ENCODE data around the gene AIM2.
"Not testable (repeated sequence)": the region's sequence is repeated elsewhere in the genome, so short reads cannot be mapped to it uniquely, and the experiment has no call there.

Gene AIM2

DNA sequence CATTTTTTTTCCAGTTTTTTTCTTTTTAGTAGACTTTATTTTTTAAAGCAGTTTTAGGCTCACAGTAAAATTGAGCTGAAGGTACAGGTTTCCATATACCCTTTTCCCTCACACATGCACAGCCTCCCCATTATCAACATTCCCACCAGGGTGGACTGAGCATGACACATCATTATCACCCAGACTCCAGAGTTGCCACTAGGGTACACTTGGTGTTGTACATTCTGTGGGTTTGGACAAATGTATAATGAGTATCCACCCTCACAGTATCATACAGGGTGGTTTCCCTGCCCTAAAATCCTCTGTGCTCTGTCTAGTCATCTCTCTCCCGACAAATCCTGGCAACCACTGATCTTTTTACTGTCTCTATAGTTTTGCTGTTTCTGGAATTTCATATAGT, 3.0 kb upstream of the AIM2 start:
- no peak for DNase-seq

DNA sequence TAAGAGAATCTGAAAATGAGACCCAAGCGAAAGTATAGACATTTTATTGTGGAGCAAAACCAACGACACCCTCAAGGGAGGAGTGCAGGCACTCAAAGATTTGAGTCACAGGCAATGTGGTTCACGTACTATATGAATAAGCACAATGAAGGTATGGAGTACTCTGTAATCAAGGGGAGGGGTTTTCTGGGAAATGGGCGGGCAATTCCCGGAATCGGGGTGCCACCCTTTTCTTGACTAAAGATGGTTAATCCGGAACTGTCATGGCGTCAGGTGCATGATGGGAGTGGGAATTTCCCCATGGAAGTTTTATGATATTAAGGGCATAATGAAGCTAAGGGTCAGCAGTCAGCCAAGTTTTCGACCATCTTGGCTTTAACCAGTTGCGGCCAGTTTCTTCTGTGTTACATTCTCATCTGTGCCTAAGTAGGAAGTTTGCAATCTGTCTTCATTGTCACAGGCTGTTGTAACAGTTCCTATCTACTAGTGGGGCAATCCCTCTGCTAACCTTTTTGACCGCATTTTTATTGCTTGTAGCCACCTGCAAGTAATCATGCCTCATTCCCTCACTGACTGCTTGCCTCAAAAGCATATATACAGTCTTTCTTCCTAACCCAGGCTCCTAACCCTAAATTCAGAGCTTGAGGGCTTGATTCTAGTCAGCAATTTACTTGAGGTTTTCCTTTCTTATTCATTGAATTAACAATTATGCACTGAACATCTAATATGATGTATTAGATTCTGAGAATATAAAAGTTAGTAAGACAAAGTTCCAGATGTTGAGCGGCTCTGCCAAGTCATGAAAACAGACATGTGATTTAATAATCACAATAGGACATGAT, 775 bp upstream of the AIM2 start:
- peak; percentile 22 to 37 for DNase-seq

DNA sequence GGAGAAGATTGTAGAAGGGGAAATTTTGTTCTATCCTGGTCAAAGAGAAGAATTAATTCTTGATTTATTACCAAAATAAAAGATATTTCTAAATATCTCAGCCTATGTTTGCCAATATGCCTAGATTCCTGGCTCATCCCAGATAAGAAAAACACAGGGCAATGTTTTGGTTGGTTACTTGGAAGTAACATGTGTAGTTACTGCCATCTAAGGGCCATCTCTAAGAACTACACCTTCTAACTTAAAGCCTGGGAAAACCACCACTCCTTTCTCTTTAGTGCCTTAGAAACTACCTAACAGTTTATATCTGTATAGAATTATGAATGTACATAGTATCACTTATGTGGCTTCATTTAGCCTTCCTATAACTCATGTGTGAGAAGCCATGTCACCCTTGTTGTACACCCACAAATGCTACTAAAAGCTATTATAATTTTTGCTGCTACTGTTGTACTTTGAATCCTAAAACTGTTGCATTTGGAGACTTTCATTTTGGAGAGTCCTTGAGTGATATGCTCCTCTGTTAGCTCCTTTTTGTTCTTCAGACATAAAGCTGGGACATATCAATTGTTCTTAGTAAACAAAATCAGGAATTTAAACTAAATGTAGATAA, 4.5 kb downstream of the AIM2 start:
- DNase-seq = peak; percentile 51 to 56

DNA sequence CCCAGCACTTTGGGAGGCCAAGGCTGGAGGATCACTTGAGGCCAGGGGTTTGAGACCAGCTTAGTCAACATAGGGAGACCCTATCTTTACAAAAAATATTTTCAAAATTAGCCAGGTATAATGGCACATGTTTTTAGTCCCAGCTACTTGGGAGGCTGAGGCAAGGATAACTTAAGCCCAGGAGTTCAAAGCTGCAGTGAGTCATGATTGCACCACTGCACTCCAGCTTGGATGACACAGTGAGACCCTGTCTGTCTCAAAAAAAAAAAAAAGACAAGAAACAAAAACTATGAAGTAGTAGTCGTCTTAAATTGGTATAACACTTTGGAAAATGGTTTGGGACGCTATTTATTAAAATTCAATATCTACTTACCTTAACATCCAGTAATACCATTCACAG, 7.7 kb downstream of the AIM2 start:
- DNase-seq = no peak

DNA sequence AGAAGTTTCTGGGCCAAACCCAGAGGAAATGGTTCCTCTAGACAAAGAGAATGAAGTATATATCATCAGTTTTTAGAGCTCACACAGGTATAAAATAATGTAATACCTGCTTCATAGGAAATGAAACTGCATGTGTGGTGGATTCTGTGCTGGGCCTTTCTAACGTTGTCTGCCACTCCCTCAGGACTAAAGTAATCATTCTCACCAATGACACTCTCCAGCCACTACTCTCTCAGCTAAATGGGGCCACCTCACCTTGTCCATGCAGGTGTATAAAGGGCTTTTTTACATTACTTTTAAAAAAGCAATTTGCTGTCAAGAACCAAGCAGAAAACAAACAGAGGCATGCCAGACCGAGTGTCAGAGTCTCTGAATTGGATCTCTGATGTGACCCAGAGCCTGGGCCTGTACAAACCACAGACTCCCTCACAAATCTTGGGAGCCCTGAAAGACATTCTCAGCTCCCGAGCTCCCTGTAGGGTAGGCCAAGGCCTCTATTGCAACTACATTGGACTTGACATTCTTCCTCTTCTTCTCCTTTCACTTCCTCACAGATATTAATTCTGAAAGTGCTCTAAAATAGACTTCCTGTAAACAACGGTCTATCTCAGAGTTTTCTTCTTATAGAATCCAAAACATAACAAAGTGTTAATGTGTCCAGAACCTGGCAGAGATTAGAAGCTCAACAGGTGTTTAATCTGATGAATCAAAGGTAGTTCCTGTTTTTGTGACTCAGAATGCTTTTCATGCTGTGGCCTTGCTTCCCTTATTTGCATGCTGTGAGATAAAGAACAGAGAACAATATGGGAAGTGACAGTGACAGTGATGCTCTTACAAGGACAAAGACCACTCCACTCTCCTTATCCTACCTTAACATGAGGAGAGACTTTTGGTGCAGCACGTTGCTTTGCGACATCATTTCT, 8.6 kb downstream of the AIM2 start:
- DNase-seq = peak; percentile 71 to 78

DNA sequence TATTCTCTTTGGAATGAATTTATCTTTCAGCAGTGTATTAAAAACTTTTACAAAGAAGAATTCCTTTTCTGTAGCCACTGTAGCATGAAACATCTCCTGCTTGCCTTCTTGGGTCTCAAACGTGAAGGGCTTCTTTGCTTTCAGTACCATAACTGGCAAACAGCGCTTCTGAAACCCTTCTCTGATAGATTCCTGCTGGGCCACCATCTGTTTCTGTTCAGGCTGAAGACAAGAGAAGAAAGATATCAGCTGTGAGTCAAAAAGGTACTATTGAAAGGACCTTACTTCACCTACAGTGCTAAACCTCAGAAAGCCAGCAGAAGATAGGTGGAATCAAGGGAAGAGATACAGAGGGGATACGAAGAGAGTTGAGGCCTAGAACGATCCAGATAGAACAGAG, 10.5 kb downstream of the AIM2 start:
- DNase-seq = no peak

DNA sequence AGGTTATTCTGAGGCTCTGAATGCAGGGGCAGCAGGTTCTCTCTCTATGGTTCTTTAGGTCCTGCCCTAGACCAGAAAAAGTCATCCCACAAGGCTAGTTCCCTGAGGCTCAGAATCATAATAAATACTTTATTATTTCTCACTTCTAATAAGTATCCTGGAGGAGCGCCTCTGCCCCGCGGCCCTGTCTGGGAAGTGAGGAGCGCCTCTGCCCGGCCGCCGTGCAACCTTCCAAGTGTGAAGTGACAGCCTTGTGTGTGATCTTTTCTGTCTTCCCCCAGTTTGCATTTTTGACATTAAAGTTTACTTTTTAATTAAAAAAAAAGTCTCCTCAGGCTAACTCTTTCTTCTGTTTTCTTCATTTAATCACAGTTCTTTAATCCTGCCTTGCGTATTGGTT, 11.5 kb downstream of the AIM2 start:
- no peak for DNase-seq

DNA sequence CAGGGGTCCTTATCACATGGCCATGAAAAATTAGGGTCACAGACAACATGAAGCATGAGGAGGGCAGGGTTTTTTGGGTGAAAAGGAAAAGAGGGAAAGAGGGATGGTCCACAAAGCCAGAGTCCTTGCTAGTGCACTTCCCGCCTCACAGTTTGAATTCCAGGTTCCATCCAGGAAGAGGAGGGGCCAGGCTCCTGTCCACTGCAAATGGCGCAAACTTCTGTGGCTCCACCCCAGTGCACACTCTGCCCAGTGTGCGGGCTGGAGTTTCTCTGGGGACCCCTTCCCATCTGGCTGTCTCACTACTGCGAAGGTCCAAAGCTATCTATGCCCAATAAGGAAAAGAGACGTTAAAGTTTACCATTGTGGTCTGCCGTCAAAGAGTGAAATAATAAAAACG, 17.8 kb downstream of the AIM2 start:
- no peak for DNase-seq

DNA sequence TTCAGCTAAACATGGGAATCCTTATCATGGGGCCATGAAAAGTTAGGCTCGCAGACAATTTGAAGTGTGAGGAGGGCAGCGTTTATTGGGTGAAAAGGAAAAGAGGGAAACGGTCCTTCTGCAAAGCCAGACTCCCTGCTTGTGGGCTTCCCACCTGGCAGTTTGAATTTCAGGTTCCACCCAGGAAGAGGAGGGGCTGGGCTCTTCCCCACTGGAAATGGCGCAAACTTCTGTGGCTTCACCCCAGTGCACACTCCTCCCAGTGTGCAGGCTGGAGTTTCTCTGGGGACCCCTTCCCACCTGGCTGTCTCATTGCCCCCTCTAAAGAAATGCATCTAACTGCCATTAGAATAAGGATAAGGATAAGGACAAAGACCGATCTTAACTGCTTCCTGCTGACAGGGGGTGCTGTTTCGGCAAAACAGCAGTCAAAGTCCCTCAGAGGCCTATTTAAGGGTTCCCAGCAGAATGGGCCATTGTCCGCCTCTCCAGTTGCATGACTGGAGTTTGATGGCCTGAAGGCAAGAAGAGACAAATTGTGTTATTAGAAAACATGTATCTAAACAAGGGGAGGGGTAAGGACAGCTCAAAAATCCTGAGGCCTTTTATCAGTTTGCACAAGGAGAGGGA, 20.4 kb downstream of the AIM2 start:
- no peak for DNase-seq

DNA sequence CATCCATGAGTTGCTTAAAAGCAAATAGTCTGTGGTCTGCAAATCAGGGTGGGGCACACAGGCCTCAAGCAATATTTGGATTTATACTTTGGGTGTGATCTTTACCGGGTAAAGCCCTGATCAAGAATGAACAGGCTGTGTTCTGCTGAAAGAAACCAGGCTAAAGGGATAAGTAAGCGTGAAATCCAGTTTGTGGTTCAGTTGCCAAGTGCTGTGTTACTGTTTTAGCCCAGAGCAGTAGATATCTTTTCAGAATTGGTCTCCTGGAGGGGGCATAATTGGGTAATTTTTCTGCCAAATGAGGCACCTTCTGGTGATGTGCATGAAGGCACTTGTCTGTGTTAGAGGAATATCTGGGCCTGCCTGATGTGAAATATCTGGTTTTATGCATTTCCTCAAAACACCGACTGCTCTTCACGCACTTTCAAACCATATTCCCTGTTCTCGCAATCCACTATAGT, 21.4 kb downstream of the AIM2 start:
- peak; percentile 79 to 81 for DNase-seq

DNA sequence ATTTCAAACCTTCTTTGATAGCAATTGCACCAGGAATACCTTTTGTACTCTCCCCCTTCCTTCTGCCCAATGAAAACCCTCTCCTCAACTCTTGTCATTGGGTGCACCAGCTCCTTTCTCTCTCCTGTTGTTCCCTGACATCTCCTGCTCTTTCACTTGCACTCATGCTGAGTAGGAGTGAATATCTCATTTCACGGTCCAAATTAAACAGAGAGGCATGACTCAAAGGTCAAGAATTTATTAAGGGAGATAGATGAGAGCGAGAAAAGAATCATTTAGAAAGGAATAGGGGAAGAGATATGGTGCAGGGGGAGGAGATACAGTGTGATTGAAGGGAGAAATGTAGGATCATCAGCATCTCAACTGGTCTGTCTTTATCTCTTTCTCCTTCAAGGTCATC, 22.1 kb downstream of the AIM2 start:
- no peak for DNase-seq

DNA sequence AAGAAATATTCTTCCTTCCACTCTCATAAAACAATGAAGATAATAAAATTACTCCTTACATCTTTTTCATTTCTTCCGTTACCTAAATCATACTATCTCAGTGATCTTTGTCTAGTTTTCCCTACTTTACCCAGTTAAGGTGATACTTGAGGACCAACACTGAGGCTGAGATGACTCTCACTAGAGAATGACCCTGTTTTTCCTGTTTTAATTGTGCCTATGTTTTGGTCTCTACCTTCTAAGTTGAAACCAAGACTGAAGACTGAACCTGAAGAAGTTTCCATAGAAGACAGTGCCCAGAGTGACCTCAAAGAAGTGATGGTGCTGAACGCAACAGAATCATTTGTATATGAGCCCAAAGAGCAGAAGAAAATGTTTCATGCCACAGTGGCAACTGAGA, 25.1 kb downstream of the AIM2 start:
- DNase-seq = no peak

DNA sequence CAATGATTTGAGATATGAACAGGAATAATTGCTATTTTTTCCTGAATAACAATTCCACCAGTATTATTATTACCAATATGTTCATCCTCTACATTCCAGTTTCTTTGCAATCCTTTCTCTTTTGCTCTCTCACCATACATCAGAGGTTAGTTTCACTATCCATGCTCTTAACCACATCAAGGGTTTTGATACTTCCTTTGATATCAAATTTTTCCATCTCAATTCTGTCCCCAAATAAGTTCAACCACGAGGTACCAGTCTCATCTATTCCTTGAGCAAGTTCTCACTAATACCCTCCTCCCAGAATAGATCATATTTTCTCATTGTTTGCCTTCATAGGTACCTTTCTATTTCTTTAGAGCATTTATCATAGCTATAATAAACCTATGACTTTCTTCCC, 30.1 kb downstream of the AIM2 start:
- not testable (repeated sequence) for DNase-seq

DNA sequence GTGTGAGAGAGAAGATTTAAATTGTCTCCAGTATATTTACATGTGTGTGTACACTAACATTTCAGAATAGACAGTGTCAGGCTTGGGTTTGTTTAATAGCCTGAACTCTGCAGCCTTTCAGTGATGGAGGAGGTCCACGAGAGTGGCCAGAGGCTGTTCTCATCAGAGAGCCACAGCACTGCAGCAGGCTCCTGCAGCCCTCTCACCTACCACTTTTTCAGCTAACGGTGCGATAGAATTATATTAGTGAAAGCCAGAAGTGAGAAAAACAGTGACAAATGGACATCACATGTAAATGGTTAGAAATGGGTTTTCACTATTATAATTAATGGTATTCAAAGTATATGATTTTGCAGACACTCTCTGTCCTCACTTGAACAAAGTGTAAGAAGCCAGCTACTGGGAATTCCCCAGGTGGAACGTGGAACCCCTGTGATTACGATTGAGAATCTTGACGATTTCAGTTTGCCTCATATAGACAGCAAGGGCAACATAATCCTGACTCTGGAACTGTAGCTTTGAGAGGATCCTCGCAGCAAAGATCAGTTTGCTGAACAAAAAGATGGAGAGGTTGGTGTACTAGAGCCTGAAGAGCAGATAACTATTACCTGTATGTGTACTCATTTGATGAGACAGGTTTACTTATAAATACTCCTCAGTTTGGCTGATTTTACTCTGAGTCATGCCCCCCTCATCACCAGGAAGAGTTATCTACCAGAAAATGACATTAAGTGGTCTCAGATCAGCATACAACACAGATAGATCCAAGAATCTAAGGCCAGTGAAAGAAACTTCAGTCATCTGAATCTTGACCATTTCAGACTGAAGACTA, 35.5 kb downstream of the AIM2 start:
- DNase-seq = no peak

DNA sequence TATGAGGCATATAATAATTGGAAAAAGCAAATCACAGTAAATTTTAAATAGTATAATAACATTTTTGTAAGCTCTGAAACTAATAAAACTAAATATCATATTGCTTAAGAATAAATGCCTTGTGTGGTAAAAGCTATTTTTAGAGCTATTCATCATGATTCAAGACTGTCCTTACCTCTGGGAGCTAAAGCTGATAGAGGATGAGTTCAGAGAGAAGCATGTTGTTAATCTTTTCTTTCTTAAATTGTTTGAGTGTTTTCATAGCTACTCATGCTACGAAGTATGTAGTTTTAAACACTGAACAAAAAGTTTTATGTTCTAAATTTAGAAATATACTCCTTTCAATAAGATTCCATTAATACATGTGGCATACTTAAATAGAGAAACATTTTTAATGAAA, 36.4 kb downstream of the AIM2 start:
- no peak for DNase-seq

DNA sequence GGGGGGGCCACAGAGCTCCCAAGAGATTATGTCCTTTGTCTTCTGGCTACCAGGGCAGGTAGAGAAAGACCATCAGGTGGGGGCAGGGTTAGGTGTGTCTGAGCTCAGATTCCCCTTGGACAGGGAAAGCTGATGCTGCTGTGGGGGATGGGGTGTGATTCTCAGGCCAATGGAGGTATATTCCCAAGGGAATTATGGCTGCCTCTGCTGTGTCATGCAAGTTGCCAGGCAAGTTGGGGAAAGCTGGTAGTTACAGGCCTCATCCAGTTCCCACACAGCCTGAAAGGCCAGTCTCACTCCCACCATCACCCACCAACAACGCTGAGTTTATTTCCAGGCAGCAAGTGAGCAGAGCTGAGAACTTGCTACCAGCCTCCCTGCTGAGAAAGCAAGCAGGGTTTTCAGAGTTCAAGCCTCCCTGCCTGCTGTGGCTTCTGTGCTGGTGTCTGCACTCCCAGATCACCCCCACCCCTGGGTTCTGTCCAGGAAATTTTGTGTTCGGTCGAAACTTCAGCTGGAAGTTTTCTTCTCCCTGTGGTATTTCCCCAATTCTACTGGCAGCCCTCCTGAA, 45.6 kb downstream of the AIM2 start:
- DNase-seq = no peak

DNA sequence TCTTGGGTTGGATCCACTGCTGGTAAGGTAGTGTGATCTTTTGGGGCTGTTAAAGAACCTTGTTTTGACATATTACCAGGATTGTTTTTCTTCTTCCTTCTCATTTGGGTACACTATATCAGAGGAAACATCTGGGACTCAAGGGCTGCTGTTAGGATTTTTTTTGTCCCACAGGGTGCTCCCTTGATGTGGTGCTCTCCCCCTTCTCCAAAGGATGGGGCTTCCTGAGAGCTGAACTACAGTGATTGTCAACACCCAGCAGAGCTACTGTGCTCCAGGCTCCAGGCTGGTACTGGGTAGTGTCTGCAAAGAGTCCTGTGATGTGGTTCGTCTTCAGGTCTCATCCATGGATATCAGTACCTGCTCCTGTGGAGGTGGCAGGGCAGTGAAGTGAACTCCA, 46.3 kb downstream of the AIM2 start:
- DNase-seq = no peak

DNA sequence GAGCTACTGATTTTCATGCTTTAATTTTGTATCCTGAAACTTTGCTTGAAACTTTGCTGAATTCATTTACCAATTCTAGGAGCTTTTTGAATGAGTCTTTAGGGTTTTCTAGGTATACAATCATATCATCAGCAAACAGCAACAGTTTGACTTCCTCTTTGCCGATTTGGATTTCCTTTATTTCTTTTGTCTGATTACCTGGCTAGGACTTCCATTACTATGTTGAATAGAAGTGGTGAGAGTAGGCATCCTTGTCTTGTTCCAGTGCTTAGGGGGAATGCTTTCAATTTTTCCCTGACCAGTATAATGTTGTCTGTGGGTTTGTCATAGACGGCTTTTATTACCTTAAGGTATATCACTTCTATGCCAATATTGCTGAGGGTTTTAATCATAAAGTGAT, 49.7 kb downstream of the AIM2 start:
- not testable (repeated sequence) for DNase-seq

DNA sequence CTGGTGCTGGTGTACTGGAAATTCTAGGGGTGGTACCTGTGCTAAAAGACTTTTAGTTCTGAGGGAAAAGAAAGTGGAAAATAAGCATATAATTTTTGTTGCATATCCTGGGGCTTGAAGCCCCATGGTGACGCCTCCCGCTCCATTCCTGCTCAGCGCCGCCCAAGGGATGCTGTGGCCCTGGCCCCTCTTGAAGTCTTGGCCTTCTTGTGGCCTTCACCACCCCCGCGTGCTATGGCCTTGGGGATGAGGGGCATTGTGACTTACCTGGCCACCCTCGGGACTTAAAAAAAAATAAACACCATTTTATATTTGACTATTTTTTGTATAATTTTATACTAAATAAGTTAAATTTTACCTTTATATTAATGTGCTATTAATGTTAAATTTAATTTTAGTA, 51.5 kb downstream of the AIM2 start:
- DNase-seq = no peak

DNA sequence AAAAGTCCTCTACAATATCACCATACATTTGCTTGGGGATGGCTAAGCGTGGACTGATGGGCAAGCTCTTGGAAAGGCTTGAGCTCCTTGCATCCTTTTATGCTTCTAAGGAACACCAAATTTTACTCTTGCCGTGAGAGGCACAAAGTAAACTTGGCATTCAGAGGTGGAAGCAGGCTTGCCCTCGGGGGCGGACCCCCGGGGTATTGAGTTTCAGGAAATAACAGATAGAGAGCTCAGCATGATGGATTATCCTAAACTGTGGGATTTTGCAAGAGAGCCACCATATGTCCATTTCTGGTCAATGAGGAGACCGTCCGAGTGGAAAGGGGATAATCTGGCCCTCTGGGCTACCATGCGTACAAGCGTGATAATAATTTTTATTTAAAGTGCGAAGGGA, 52.8 kb downstream of the AIM2 start:
- DNase-seq = no peak

DNA sequence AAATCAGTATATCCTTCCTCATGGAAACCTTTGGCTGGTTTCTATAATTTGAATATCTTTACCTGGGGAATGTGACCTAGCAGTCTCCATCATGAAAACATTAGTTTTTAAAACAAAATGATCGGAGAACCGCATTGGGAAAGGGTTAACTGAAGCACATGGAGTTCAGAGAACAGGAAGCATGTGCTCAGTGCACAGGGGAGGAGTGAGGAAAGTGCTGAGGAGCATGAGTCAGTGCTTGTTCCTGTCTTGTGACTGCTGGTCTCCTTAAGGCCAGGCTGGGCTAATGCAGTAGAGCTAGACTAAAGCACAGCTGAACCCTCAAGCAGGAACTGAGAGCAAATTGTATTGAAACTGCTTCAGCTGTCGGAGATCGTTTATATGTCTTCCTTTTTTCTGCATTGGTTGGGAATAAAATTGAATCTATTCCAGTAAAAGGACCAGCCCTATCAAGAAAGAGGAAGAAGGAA, 61.1 kb downstream of the AIM2 start:
- DNase-seq = peak; percentile 96

DNA sequence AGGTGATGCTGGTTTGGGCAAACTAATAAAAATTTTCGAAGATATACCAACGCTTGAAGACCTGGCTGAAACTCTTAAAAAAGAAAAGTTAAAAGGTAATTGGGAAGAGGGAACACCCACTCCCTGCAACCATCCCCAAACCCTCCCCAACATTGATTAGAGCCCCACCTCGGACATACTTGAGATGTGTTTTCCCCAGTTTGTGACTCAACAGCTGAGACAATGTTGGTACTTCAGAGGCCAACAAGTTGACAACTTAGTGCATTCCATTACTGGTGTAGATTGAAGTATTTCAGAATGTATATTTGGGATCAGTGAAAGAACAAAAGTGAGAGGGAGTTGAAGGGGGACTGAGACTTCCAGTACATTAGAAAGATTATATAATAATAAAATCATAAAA, 61.7 kb downstream of the AIM2 start:
- no peak for DNase-seq

All from AML-193 (cell line).